Mammary epithelial cell (primary cell): Measurements from ENCODE around the gene ETV7.

Experiments
- EZH2 ChIP-seq: IDR thresholded peaks from 2 replicates; pipeline ENCODE4 v1.6.1; 2012; ENCODE audit warnings: low read length, inconsistent platforms, borderline replicate concordance
- TF ChIP-seq, protein P1 (sequence below), 2 donors: IDR thresholded peaks in 1 of 2; conservative IDR thresholded peaks in 1 of 2; 2 replicates each; pipeline ENCODE4 v1.5.1; 2011 to 2012; ENCODE audit warnings: inconsistent platforms in 2 of 2, low read length in 2 of 2, mild to moderate bottlenecking in 2 of 2, control low read depth in 1 of 2, low read depth in 1 of 2; ENCODE audit not compliant: insufficient read depth in 1 of 2; ENCODE audit errors: extremely low read depth in 1 of 2

DNA sequence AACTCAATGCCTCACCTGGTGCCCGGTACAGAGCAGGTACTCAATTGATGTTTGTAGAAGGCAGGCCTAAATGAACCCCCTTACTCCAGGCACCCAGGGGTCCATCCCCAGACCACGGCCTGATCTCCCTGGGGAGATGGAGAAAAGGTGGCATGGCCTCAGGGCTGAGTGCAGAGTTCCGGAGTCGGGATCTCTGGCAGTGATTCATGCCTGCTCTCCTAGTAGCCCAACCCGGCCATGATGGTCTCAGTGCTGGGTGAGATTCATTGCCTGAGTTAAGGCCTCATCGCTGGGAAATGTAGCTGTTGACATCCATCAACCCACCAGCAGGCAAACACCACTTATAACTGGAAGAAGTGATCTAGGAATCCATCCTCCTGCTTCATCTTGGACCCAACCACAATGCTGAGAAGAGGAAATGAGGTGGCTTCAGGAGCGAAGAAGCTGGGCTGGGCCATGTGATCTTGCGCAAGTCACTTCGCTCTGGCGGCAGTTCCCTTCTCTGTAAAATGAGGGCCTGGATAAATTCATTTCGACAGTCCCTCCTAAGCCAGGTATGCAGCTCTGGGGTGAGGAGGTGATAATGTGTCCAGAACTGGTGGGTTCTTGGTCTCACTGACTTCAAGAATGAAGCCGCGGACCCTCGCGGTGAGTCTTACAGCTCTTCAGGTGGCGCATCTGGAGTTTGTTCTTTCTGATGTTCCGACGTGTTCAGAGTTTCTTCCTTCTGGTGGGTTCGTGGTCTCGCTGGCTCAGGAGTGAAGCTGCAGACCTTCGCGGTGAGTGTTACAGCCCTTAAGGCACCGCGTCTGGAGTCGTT, 24.7 kb downstream of the ETV7 start:
- TF ChIP-seq, protein P1, sequence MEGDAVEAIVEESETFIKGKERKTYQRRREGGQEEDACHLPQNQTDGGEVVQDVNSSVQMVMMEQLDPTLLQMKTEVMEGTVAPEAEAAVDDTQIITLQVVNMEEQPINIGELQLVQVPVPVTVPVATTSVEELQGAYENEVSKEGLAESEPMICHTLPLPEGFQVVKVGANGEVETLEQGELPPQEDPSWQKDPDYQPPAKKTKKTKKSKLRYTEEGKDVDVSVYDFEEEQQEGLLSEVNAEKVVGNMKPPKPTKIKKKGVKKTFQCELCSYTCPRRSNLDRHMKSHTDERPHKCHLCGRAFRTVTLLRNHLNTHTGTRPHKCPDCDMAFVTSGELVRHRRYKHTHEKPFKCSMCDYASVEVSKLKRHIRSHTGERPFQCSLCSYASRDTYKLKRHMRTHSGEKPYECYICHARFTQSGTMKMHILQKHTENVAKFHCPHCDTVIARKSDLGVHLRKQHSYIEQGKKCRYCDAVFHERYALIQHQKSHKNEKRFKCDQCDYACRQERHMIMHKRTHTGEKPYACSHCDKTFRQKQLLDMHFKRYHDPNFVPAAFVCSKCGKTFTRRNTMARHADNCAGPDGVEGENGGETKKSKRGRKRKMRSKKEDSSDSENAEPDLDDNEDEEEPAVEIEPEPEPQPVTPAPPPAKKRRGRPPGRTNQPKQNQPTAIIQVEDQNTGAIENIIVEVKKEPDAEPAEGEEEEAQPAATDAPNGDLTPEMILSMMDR (conservative IDR thresholded peaks at IDR 0.05 in 1 of 2, IDR thresholded peaks at IDR 0.05 in 1 of 2; ENCODE audit: extremely low read depth in 1 of 2, insufficient read depth in 1 of 2, low read depth in 1 of 2, low read length in 2 of 2): no peak
- no peak for TF ChIP-seq EZH2
